ENCODE data around the gene TMEM184C. TPM values are rescaled to one million over a fixed set of nuclear protein-coding genes. Genes with fewer than 3 reads are reported as not detected.

Gene TMEM184C
- total RNA-seq, 1 donor from 2014 or later: 25.0 TPM

GRCh38 chr4:147635348-147635747, 18.2 kb downstream of the TMEM184C start:
- Histone ChIP-seq H3K4me1 (peaks cover 6% of the 10 kb centered on the region), H3K36me3 (peaks cover 0 to 59% of the 10 kb centered on the region in 2 donors), H3K4me3 (no peak overlapping the region), H3K27ac (no peak overlapping the region), H3K9me3 (no peaks in the 10 kb centered on the region), H3K27me3 (no peaks in the 10 kb centered on the region)
- no peak for DNase-seq (ENCODE audit: extremely low spot score in 2 of 2)
- no peak for TF ChIP-seq CTCF (IDR thresholded peaks at IDR 0.05)
- TF ChIP-seq POLR2AphosphoS5 (IDR thresholded peaks at IDR 0.05; ENCODE audit: insufficient read depth in 1 of 2, low read depth in 1 of 2): no peak
- no peak for TF ChIP-seq POLR2A (IDR thresholded peaks at IDR 0.05)
- intact Hi-C loops (cut with DNase I): no loop called here

GRCh38 chr4:147638365-147638764, 21.2 kb downstream of the TMEM184C start:
- H3K27ac ChIP-seq: no peak overlapping the region
- H3K4me3 ChIP-seq: no peak overlapping the region
- H3K9me3 ChIP-seq: no peaks in the 10 kb centered on the region
- peaks cover 6% of the 10 kb centered on the region for H3K4me1 ChIP-seq
- no peak for DNase-seq (ENCODE audit: extremely low spot score in 2 of 2)
- intact Hi-C loops (cut with DNase I): no loop called here
- no peaks in the 10 kb centered on the region for H3K27me3 ChIP-seq
- H3K36me3 ChIP-seq: peaks cover 0 to 43% of the 10 kb centered on the region in 2 donors
- TF ChIP-seq CTCF (IDR thresholded peaks at IDR 0.05) (no peak), POLR2AphosphoS5 (IDR thresholded peaks at IDR 0.05; ENCODE audit: insufficient read depth in 1 of 2, low read depth in 1 of 2) (no peak), POLR2A (IDR thresholded peaks at IDR 0.05) (no peak)

- Histone ChIP-seq H3K36me3 (peaks cover 0 to 40% of the 10 kb centered on the region in 2 donors), H3K27me3 (no peaks in the 10 kb centered on the region), H3K27ac (no peak overlapping the region), H3K4me3 (no peak overlapping the region), H3K9me3 (no peaks in the 10 kb centered on the region), H3K4me1 (peaks cover 6% of the 10 kb centered on the region)
- no peak for DNase-seq (ENCODE audit: extremely low spot score in 2 of 2)
- TF ChIP-seq POLR2A (IDR thresholded peaks at IDR 0.05) (no peak), CTCF (IDR thresholded peaks at IDR 0.05) (no peak), POLR2AphosphoS5 (IDR thresholded peaks at IDR 0.05; ENCODE audit: insufficient read depth in 1 of 2, low read depth in 1 of 2) (no peak)
- intact Hi-C loops (cut with DNase I): no loop called here
Observed at GRCh38 chr4:147638942-147639341, 21.7 kb downstream of the TMEM184C start.

- Histone ChIP-seq H3K36me3 (peaks cover 0 to 36% of the 10 kb centered on the region in 2 donors), H3K9me3 (no peaks in the 10 kb centered on the region), H3K27me3 (no peaks in the 10 kb centered on the region), H3K4me3 (no peak overlapping the region), H3K27ac (no peak overlapping the region), H3K4me1 (peaks cover 6% of the 10 kb centered on the region)
- intact Hi-C loops (cut with DNase I): no loop called here
- TF ChIP-seq POLR2A (IDR thresholded peaks at IDR 0.05) (no peak), POLR2AphosphoS5 (IDR thresholded peaks at IDR 0.05; ENCODE audit: insufficient read depth in 1 of 2, low read depth in 1 of 2) (no peak), CTCF (IDR thresholded peaks at IDR 0.05) (no peak)
- no peak for DNase-seq (ENCODE audit: extremely low spot score in 2 of 2)
Observed at GRCh38 chr4:147639388-147639787, 22.2 kb downstream of the TMEM184C start.

GRCh38 chr4:147640331-147640730, 23.1 kb downstream of the TMEM184C start:
- intact Hi-C loops (cut with DNase I): no loop called here
- Histone ChIP-seq H3K27me3 (no peaks in the 10 kb centered on the region), H3K36me3 (peaks cover 0 to 26% of the 10 kb centered on the region in 2 donors), H3K27ac (no peak overlapping the region), H3K4me3 (no peak overlapping the region), H3K4me1 (peaks cover 6% of the 10 kb centered on the region), H3K9me3 (no peaks in the 10 kb centered on the region)
- no peak for DNase-seq (ENCODE audit: extremely low spot score in 2 of 2)
- TF ChIP-seq POLR2AphosphoS5 (IDR thresholded peaks at IDR 0.05; ENCODE audit: insufficient read depth in 1 of 2, low read depth in 1 of 2) (no peak), POLR2A (IDR thresholded peaks at IDR 0.05) (no peak), CTCF (IDR thresholded peaks at IDR 0.05) (no peak)

Measured in vagina (tissue), 2 donors.